Measurements from ENCODE around the gene ACOXL. TPM values are rescaled to one million over a fixed set of nuclear protein-coding genes. Genes with fewer than 3 reads are reported as not detected.

The ACOXL gene
- total and polyA plus RNA-seq, 10 of the 15 experiments (the other 5 are each of a cell fraction or from before 2014, with no cell fraction given): 0.05 to 1.3 (median 0.71) TPM

DNA sequence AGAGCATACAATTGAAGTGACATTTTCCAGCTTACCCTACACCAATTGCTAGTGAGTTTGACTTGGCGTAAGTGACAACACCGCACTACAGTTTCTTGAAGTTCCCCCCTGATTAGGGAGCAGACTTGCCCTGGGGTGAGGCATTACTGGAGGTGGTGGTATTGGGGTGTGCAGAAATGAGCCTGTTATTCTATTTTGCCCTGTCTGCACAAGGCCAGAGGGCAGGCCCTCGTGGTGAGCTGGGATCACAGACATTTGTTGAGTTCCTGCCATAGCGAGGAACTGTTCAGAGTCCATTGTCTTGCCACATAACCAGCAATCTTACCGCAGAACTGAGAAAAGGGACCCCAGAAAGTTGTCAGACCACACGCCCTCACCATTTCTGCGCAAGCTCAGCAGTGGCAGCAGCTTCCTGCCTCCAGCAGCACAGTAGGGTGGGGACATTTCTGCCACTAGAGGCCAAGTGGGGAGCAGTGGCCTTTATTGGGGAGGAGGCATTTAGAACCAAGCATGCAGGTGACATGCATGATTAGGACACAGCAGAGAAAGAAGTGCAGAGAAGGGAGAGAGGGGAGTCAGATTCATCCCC is 284.8 kb downstream of the ACOXL start:
- FAIRE-seq: no peak
- CTCF ChIA-PET: no interaction called here
- WGBS (ENCODE audit: insufficient coverage, insufficient replicate concordance, low lambda C conversion rate, missing lambda C conversion rate): 63% methylated on average over 7 of the region's 7 CpGs
- no peak for DNase-seq (ENCODE audit: low read depth, low spot score)
- Histone ChIP-seq H3K9me3 (replicated peaks; ENCODE audit: control insufficient read depth, insufficient read depth, low read length) (no peaks in the 10 kb centered on the region), H3K27me3 (replicated peaks in 1 of 2; ENCODE audit: control insufficient read depth in 2 of 2, insufficient read depth in 2 of 2, low read length in 1 of 2) (no peaks in the 10 kb centered on the region; a peak in 1 of 4 replicates), H4K20me1 (ENCODE audit: control insufficient read depth, insufficient read depth) (no peaks in the 10 kb centered on the region), H3K9ac (ENCODE audit: control insufficient read depth, insufficient read depth, low read length) (no peak overlapping the region), H3K79me2 (ENCODE audit: control insufficient read depth, insufficient read depth, low read length) (no peaks in the 10 kb centered on the region), H3K4me2 (ENCODE audit: control insufficient read depth, insufficient read depth) (no peak overlapping the region), H2AFZ (ENCODE audit: control insufficient read depth, low read depth, low read length) (no peak overlapping the region), H3K4me3 (no peak overlapping the region), H3K27ac (ENCODE audit: control insufficient read depth, insufficient read depth) (no peak overlapping the region), H3K36me3 (ENCODE audit: control insufficient read depth in 2 of 2, insufficient read depth in 2 of 2, low read length in 1 of 2) (no peaks in the 10 kb centered on the region), H3K4me1 (ENCODE audit: control insufficient read depth, insufficient read depth, low read length) (no peaks in the 10 kb centered on the region)
- TF ChIP-seq POLR2AphosphoS5 (IDR thresholded peaks at IDR 0.05; ENCODE audit: low read length): no peak
- TF ChIP-seq LARP7 (IDR thresholded peaks at IDR 0.05): no peak
- no peak for TF ChIP-seq ESRRA (IDR thresholded peaks at IDR 0.05; ENCODE audit: low read length)
- TF ChIP-seq, protein P1, sequence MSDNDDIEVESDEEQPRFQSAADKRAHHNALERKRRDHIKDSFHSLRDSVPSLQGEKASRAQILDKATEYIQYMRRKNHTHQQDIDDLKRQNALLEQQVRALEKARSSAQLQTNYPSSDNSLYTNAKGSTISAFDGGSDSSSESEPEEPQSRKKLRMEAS (IDR thresholded peaks at IDR 0.05; ENCODE audit: low read depth, low read length): no peak
- no peak for TF ChIP-seq GATAD2B (conservative IDR thresholded peaks at IDR 0.05; ENCODE audit: low read depth)
- no peak for TF ChIP-seq MEF2B (IDR thresholded peaks at IDR 0.05; ENCODE audit: partially characterized antibody, poor library complexity, severe bottlenecking)
- TF ChIP-seq, protein P2, sequence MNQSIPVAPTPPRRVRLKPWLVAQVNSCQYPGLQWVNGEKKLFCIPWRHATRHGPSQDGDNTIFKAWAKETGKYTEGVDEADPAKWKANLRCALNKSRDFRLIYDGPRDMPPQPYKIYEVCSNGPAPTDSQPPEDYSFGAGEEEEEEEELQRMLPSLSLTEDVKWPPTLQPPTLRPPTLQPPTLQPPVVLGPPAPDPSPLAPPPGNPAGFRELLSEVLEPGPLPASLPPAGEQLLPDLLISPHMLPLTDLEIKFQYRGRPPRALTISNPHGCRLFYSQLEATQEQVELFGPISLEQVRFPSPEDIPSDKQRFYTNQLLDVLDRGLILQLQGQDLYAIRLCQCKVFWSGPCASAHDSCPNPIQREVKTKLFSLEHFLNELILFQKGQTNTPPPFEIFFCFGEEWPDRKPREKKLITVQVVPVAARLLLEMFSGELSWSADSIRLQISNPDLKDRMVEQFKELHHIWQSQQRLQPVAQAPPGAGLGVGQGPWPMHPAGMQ (IDR thresholded peaks at IDR 0.05; ENCODE audit: borderline replicate concordance): no peak
- no peak for TF ChIP-seq SMARCA5 (IDR thresholded peaks at IDR 0.05)
- no peak for TF ChIP-seq SPI1 (IDR thresholded peaks at IDR 0.05; ENCODE audit: borderline replicate concordance, insufficient read depth, low read depth, low read length)
- TF ChIP-seq SUPT20H (IDR thresholded peaks at IDR 0.05; ENCODE audit: borderline replicate concordance, control insufficient read depth, low read depth, low read length): no peak
- TF ChIP-seq, protein P3, sequence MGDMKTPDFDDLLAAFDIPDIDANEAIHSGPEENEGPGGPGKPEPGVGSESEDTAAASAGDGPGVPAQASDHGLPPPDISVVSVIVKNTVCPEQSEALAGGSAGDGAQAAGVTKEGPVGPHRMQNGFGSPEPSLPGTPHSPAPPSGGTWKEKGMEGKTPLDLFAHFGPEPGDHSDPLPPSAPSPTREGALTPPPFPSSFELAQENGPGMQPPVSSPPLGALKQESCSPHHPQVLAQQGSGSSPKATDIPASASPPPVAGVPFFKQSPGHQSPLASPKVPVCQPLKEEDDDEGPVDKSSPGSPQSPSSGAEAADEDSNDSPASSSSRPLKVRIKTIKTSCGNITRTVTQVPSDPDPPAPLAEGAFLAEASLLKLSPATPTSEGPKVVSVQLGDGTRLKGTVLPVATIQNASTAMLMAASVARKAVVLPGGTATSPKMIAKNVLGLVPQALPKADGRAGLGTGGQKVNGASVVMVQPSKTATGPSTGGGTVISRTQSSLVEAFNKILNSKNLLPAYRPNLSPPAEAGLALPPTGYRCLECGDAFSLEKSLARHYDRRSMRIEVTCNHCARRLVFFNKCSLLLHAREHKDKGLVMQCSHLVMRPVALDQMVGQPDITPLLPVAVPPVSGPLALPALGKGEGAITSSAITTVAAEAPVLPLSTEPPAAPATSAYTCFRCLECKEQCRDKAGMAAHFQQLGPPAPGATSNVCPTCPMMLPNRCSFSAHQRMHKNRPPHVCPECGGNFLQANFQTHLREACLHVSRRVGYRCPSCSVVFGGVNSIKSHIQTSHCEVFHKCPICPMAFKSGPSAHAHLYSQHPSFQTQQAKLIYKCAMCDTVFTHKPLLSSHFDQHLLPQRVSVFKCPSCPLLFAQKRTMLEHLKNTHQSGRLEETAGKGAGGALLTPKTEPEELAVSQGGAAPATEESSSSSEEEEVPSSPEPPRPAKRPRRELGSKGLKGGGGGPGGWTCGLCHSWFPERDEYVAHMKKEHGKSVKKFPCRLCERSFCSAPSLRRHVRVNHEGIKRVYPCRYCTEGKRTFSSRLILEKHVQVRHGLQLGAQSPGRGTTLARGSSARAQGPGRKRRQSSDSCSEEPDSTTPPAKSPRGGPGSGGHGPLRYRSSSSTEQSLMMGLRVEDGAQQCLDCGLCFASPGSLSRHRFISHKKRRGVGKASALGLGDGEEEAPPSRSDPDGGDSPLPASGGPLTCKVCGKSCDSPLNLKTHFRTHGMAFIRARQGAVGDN (IDR thresholded peaks at IDR 0.05): no peak
- TF ChIP-seq CBX5 (IDR thresholded peaks at IDR 0.05; ENCODE audit: low read depth): no peak
- TF ChIP-seq ZNF207 (IDR thresholded peaks at IDR 0.05; ENCODE audit: borderline replicate concordance): no peak
- no peak for TF ChIP-seq CHD1 (IDR thresholded peaks at IDR 0.05; ENCODE audit: low read depth, low read length)
- intact Hi-C loops (cut with micrococcal nuclease; ENCODE audit: unreplicated experiment): no loop called here
- no peak for ATAC-seq
- RAD21 ChIA-PET (ENCODE audit: unreplicated experiment): interaction anchor here (0.7 kb wide), 1 partner anchor 12 kb away, joined by 3 read pairs; no protein-coding TSS in a partner anchor
- POLR2A ChIA-PET: no interaction called here
- in situ Hi-C loops (cut with MboI): no loop called here
- no TSS peak for BruUV-seq (replicated peaks)
- SMC1A ChIA-PET (ENCODE audit: uncharacterized antibody, unreplicated experiment): no interaction called here

All from GM12878 (cell line).